ENCODE measurements around the gene AXIN2.
"Not testable (repeated sequence)": the region's sequence is repeated elsewhere in the genome, so short reads cannot be mapped to it uniquely, and the experiment has no call there.

The AXIN2 gene

DNA sequence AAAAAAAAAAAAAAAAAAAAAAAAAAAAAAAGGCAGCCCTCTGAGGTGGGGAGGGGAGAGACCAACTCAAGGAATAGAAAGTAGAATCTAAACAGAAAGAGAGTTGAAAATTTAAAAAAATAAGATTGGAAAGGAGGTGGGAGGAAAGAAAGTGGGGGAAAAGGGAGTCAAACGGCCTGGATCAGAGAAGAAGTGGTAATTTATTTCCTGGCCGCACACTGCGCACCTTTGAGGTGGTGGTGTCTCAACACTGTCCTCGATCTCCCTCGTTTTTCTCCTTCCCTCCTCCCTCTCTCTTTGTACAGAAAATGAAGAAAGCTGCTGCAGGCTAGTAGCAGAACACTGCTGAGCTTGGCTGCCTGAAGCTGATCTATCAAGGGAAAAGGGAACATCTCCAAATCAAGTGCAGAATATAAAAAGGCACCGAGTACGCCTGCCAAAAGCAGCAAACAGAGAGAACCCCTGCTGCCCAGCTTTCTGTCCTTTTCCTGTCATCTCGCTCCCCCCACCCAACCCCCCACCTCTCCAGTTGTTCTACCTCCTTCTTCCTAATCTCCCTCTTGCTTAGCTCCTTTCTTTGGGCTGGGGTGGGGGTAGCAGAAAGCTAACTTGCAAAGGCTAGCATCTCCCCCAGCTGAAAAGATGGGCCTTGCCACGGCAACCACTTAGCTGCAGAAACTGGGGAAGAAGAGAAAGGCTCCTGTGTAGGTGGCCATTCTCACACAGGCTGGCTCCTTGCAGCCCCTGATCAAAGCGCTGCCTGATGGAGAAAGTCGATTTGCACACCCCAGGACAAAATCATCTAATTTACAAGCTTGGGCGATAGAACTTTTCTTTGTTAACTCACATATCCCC lies 22.5 kb downstream of the AXIN2 start:
- no peak for DNase-seq (ENCODE audit: low read depth in 1 of 2, low spot score in 1 of 2)

DNA sequence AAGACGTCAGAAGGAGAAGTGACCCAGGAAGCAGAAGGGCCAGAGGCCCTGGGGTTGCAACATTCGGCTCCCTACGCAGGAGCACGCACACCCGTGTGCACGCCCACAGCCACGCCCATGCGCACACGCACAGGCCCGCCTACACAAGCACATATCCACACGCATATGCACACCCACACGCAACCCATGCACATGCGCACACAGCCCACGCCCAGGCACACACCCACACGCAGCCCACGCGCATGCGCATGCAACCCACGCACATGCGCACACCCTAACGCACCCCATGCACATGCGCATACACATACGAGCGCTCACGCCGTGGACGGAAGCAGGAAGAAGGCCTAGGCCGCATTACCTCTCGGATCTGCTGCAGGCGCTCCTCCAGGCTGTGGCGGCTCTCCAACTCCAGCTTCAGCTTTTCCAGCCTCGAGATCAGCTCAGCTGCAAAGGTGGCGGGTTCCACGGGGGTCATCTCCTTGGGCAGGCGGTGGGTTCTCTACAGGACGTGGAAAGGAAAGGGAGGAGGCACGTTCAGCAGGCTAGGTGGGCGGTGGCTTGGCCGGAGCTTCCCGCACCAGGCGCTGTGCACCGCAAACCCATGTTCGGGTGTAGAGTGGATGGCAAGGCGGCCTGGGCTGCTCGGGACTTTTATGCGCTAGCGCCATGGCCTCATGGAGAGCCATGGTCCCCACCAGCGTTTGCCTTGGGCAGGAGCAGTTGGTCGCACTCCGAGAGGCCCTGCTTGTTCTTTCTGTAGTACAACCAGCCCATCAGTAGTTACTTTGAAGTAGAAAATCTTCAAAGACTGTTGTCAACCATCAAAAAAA lies 23.4 kb downstream of the AXIN2 start:
- peak; percentile 30 to 53 for DNase-seq (ENCODE audit: low read depth in 1 of 2, low spot score in 1 of 2)

DNA sequence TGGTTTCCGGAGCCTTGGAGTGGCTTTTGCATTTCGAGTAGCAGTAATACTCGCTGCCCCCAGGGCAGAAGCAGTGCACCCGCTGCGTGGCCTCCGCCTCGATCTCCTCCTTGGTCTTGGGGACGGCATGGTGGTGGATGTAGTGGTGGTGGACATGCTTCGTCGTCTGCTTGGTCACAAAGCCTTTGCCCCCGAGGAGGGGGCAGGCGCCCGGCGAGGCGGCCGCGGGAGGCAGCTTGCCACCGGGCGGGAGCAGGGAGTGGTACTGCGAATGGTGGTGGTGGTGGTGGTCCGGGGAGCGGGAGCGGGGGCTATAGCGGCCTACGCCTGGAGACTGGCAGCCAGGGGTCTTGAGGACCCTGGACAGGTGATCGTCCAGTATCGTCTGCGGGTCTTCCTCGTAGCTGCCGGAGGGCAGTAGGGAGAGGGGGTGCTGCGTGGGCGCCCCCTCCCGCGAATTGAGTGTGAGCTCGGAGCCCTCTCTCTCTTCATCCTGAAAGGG lies 24.1 kb downstream of the AXIN2 start:
- no peak for DNase-seq (ENCODE audit: low read depth in 1 of 2, low spot score in 1 of 2)

DNA sequence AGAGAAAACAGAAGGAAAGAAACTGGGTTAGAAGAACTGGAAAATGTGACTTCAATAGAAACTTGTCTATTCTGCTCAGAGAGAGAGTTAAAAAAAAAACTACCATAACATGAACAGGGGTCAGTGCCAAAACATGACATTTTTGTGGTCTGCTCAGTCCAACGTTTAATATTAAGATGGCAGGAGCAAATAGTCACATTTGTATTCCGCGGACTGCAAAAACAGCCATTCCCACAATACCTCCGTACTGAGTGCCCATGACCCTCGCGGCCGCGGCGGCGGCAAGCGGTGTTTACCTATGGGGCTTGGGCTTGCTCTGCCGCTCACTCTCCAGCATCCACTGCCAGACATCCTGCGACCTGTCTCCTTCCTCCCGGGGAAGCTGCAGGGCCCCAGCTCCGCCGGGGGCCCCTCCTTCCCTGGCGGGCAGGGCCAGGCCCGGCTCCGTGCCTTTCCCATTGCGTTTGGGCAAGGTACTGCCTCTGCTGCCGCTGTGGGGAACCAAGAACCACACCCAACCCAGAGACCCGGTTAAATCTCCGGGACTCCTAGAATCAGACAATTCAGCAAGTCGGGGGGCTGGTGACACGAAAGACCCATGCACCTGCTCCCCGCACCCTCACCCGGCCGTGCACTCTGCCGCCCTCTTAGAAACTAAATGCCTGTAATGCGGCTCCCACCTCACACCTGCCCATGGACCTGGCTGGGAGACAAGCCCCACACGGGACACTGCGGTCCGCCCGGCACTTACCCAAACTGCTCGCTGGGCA lies 24.7 kb downstream of the AXIN2 start:
- no peak for DNase-seq (ENCODE audit: low read depth in 1 of 2, low spot score in 1 of 2)

DNA sequence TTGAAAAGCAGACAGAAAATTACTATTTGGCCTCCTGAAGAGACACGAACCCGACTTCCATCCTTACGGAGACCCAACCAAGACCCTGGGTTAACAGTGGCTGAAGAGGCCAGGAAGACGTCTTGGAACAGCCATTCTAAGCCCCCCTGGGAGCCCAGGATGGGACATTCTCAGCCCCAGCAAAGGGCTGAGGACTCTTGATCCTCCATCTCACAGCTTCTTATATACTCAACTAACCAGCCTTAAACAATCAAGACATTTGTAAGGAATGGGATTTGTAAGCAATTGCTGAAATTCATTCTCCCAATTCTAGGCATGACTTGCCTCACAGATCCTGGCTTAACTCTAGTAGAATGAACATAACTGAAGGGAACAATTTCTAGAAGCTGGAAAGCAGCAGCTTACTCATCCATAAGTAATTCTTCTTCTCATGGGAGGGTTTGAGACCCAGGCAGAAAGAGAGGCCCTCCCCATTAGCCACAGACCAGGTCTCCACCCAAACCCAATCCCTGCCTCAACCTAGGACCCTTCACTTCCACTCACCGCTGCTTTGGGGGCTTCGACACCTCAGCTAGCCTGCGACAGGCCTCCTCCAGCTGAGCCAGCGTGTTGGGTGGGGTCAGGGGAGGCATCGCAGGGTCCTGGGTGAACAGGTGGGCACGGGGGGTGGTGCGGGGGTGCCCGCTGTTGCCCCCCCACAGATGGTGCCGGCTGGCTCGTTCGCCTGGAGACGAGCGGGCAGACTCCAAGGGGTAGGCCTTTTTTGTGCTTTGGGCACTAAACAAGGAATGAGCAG lies 25.5 kb downstream of the AXIN2 start:
- no peak for DNase-seq (ENCODE audit: low read depth in 1 of 2, low spot score in 1 of 2)

DNA sequence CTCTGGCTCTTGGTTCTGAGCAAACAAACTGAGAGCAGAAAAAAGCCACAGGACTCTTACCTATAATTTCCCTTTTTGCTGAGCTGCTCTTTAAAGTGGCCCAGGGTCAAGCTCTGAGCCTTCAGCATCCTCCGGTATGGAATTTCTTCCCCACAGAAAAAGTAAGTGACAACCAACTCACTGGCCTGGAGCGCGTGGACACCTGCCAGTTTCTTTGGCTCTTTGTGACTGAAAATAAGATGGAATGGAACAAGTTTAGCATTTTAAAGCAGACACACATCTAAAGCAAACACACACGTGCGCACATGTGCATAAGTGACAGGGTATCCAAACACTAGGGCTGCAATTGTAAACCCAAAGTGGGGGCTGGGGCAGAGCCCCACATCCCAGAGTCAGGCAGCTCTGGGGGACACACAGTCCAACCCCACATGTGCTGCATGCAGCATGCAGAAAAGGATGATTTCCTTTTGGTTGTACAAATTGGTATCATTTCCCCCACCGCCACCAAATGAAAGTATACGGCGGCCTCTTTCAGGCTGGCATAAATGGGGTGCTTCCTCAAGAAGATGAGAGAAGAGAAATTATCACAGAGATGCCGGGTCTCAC lies 27.5 kb downstream of the AXIN2 start:
- DNase-seq (ENCODE audit: low read depth in 1 of 2, low spot score in 1 of 2): no peak

DNA sequence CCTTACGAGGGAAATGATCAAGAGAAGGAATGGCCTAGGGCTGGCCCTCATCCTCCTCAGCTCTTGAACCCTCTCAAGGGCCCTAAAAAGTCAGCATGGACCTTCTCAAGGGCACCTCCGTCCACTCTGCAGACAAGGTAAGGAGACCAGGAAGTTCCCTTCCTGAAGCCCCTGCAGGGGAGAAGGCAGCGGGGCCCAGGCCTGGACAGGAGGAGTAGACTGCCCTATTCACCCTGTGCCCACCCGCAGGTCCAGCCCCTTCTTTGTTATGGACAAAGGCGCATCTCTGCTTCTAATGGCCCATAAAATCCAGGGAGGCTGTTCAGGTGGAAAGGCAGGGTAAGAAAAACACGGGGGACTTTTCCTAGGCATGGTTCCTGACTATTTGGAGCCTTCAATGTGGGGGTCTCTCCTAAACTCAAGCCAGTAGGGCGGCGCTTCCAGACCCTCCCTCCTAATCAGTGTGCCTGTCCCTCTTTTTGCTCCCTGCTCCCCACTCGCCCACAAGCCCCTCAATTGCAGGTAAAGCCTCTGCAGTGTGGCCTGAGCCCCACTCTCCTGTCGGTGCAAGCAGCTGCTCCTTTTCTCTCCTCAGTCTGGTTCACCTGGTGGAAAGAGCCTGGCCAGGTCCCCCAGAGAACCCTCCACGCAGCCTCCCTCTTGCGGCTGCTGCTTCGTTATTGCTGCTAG lies 28.2 kb downstream of the AXIN2 start:
- DNase-seq (ENCODE audit: low read depth in 1 of 2, low spot score in 1 of 2): no peak

DNA sequence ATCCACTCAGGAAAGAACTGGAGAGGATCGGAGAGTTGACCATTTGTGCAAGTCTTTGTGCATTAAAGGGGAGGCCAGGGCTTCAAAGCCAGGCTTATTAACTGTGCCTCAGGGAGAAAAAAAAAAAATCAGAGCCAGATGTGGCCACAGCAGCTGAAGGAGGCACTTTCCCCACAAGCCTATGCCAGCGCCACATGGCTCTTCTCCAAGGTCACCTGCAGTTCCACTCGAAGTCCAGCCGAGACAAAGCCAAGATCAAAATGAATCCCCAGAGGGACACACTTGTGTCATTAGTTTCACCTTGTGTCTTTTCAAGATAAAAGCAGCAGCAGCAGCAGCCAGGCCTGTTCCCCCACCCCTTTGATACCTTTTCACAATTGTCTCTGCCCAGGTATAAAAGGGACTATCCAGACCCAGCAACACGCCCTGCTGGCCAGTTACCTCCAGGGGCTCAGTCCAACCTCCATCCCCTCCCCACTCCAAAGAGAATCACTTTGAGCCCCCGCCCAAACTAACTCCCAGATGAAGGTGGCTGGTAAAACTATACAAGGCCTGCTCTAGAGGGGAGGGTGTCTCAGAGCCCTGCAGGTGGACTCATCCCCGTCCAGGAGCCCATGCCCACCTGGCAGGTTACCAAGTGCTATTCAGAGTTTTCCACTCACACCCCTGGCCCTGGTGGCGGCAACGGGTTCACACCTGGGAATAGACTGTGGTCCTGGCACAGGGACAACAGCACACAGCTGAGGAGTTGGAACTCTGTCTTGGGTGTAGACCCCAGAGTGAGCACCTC lies 29.2 kb downstream of the AXIN2 start:
- no peak for DNase-seq (ENCODE audit: low read depth in 1 of 2, low spot score in 1 of 2)

DNA sequence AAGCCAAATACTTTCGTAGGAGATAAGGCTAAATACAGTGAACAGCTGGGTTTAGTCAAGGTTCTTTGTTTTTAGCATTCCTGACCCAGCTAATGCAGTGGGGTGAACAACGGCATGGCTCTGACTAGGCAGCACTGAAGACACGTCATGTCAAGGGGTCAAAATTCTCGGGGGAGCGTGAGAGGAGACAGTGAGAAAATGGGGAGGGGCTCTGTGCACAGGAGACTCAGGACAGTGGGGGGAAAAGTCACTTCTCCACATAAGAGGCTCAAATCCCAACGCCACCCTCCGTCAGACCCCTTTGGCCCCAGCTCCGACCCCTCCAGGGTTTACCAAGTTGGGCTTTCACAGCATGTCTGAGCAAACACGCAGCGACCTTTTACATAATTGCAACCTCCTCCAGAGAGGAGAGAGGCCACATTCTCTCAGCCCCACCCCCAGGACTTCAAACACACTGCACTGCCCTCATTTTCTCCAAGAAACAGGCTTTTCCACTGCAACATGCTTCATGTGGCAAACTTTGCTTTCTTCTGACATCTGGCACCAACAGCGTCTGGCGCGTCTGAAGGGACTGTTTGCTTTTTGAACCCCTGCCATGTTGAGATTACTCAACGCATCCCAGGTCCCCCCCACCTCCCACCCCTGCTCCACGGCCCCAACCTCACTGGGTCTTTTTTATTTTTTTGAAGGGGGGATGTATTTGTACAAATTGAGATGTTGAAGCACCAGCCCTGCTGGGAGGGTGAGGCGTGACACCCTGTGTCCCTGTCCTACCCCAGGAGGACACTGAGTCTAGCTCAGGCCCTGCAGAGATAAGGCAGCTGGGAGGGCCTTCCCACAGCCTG lies 30.0 kb downstream of the AXIN2 start:
- no peak for DNase-seq (ENCODE audit: low read depth in 1 of 2, low spot score in 1 of 2)

DNA sequence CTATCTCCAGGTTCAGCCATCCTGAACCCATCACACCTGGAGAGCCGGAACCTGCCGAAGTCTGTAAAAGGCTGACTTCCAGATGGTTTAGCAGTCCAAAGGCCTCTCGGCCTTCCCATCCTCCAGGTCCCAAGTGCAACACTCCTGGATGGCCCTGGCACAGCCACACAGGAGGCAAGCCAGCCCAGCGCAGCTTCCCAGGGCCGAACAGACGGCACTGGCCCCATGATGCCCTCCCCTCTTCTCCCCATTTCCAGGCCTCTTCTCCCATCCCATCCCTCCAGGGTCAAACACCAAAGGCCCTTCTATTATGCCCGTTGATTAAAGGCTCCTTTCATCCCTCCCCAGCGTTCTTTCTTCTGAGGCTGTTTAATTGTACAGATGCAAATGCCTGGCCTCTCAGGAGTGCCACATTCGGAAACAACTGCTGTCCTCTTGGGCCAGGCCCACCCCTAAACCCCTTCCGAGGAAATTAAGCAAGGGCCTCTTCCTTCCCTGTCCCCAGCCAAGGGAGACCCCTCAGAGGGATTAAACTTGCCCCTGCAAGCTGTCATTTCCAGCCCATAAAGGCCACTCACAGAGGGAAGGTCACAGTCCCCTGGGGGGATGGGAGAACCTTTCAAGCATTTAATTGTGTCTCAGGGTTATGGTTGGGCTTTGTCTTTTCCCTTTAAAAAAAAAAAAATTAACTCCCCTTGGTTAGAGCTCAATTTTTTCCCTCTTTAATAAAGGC lies 30.8 kb downstream of the AXIN2 start:
- no peak for DNase-seq (ENCODE audit: low read depth in 1 of 2, low spot score in 1 of 2)

DNA sequence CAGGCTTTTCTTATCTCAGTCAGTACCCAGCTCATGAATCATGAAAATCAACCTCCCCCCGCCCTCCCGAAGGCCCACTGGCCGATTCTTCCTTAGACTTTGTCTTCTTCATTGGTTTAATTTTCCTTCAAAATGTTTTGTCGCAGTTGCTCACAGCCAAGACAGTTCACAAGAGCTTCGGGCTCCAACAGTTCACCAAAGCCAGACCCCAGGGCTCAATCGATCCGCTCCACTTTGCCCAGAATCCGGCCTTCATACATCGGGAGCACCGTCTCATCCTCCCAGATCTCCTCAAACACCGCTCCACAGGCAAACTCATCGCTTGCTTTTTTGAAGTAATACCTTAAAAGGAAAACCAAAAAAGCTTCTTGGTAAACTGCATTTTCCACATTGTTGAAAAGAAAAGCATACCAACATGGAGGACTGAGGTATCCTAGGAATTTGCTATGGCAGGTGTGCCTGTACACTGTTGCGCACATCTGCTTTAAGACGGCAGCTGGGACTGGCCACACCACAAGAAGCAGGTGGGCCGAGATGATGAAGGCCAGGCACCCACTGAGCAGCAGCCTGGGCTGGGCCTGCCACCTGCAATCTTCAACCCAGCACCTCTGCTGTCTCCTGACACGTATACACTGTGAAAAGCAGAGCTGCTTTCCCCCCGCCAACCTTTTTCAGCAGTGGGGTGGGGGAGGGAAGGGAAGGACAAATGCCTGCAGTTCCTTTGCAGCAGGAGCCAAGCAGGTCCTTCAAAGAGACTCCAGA lies 31.5 kb downstream of the AXIN2 start:
- DNase-seq (ENCODE audit: low read depth in 1 of 2, low spot score in 1 of 2): no peak

DNA sequence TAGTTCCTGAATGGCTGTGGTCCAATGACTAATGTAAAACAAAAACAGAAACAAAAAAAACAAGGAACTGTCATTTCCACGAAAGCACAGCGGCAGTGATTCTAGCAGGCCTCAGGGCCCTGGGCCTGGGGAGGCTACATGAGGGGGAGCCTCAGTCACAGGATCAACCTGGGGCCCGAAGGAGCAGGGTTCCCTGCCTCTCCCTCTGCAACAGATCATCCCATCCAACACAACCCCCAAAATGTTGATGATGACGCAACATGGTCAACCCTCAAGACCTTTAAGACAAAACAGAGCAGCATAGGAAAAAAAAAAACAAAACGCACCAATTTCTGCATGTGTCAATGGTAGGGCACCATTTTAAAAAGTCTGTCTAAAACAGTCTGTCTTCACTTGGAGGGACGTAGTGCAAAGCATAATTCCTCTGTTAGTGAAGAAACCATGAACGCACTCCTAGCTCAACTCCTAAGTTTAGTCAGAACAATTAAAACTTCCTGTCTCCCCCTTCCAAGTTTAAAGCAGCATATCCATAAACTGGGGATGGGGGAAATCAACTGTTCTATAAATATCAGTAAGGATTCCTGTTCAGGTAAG lies 32.3 kb downstream of the AXIN2 start:
- no peak for DNase-seq (ENCODE audit: low read depth in 1 of 2, low spot score in 1 of 2)

DNA sequence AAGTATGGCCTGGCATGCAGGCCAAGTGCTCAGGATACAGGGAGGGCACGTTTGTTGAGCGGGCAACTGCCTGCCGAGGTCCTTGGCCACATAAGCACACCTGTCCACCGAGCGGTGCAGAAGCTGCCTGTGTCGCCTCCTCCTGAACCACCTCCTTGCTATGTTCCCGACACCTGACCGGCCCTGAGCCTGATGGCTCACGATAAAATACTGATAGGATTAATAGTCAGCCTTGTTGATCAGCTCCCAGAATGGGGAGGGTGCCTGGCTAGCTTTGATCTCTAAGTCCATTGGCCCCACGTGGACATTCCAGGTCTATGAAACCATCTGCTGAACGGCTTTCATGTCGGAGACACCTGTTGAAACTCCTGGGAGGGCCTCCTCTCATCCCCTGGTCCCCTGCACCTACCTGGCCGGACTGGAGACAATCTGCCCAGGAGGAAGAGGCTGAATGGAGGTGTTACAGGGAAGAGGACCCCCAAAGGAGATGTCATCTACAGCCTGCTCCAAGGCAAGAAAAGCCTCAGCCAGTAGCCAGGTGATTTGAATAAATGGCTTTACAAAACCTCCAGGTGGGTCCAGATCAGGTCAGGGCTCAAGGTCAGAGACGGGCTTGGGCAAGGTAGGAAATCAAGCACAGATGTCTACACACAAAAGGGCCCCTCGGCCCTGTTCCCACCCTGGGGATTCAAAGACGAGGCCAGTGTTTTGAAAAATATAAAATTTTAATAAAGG lies 33.4 kb downstream of the AXIN2 start:
- DNase-seq (ENCODE audit: low read depth in 1 of 2, low spot score in 1 of 2): no peak

DNA sequence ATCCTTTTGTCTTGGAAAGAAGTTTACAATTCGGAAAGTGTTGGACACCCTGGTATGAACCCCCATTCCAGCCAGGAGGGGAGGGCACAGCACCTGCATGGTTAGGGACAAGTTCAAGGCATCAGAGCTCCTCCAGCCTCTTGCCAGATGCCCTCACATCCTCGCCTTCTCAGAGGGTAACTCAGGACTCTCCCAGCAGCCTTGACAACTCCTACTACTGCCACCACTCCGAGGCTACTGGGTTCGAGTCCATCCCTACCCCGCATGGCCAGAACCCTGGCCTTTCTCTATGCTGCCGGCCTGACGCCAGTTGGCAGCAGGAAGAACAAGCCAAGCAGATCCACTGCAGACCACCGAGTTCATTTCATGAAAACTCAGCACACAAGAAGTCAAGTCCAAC lies 34.1 kb downstream of the AXIN2 start:
- no peak for DNase-seq (ENCODE audit: low read depth in 1 of 2, low spot score in 1 of 2)

DNA sequence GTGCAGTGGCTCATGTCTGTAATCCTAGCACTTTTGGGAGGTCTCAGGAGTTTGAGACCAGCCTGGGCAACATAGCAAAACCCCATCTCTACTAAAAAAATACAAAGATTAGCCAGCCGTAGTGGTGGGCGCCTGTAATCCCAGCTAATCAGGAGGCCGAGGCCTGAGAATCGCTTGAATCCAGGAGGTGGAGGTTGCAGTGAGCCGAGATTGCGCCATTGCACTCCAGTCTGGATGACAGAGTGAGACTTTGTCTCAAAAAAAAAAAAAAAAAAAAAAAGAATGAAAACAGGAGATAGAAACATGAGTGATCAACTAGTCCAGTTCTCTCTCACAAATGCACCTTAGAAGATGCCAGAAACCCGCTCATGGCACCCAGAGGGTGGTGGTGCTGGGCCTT lies 34.6 kb downstream of the AXIN2 start:
- DNase-seq (ENCODE audit: low read depth in 1 of 2, low spot score in 1 of 2): not testable (repeated sequence)

Data from activated T-helper 1 cell treated with anti-CD3 and anti-CD28 coated beads, Interleukin-2, amount 50 U/mL, for 16 hours (primary cell).